GM12865 (cell line): ENCODE data around the gene SHCBP1L.

Experiments used
- DNase-seq: peaks from one replicate; pipeline ENCODE4 v3.0.0; 2010; ENCODE audit warnings: low read depth
- H3K4me3 ChIP-seq: 2 replicates; pipeline ENCODE4 v1.5.1; 2011; ENCODE audit warnings: mild to moderate bottlenecking, low read depth, low read length, control low read depth
- CTCF ChIP-seq: IDR thresholded peaks from 2 replicates; pipeline ENCODE4 v1.5.1; 2011; ENCODE audit warnings: low read length, control low read depth, low read depth, inconsistent platforms; ENCODE audit not compliant: insufficient read depth; ENCODE audit errors: missing control alignments

SHCBP1L gene

DNA sequence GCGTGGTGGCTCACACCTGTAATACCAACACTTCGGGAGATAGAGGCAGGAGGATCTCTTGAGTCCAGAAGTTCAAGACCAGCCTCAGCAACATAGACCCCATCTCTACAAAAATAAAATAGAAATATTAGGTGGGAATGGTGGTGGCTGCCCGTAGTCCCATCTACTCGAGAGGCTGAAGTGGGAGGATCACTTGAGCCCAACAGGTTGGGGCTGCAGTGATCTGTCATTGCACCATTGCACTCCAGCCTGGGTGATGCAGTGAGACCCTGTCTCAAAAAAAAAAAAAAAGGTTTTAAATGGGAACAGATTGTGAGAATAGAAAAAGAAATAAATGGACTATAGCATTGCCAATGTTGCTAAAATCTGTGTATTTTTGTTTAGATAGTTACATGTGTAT, 102.6 kb downstream of the SHCBP1L start:
- no peak for TF ChIP-seq CTCF
- no peak for DNase-seq
- no peak overlapping the region for H3K4me3 ChIP-seq
